Upper lobe of left lung (tissue), 4 donors: ENCODE data around the gene SCG2.

Source experiments
- CTCF ChIP-seq, 6 experiments: fragments of 450-650 bp in 4 of 6; fragments of 200-600 bp in 2 of 6; sonication (generic) in 2 of 6; IDR thresholded peaks; one replicate each; pipeline ENCODE4 v1.5.1; 2016 to 2019; ENCODE audit warnings: antibody characterized with exemption in 6 of 6
- EP300 ChIP-seq, 4 donors: sonication (generic); formaldehyde crosslinking; IDR thresholded peaks; one replicate each; pipeline ENCODE4 v1.5.1; 2017; ENCODE audit warnings: antibody characterized with exemption in 4 of 4, control low read depth in 2 of 4
- POLR2A ChIP-seq, 4 donors: fragments of 450-650 bp; IDR thresholded peaks; one replicate each; pipeline ENCODE4 v1.5.1; 2016 to 2017; ENCODE audit warnings: antibody characterized with exemption in 4 of 4, mild to moderate bottlenecking in 2 of 4
- POLR2AphosphoS5 ChIP-seq, 2 donors: sonication (generic); formaldehyde crosslinking; IDR thresholded peaks; one replicate each; pipeline ENCODE4 v1.5.1; 2017; ENCODE audit warnings: antibody characterized with exemption in 2 of 2

GRCh38 chr2:223601018-223601417, 1.1 kb downstream of the SCG2 start:
- TF ChIP-seq CTCF (IDR thresholded peaks at IDR 0.05) (no peak), POLR2A (IDR thresholded peaks at IDR 0.05) (no peak), POLR2AphosphoS5 (IDR thresholded peaks at IDR 0.05) (no peak), EP300 (IDR thresholded peaks at IDR 0.05) (no peak)
